Esophagus muscularis mucosa (tissue), 4 donors: Measurements from ENCODE around the gene FAM120AOS. TPM values are rescaled to one million over a fixed set of nuclear protein-coding genes. Genes with fewer than 3 reads are reported as not detected.

Source experiments
- DNase-seq: peaks from one replicate; pipeline ENCODE4 v3.0.0-alpha.2; 2017; ENCODE audit errors: extremely low spot score
- H3K27ac ChIP-seq, 4 donors: fragments of 200-600 bp; sonication (generic); replicated peaks in 1 of 4; 1 replicate in 3 of 4; 2 replicates in 1 of 4; pipeline ENCODE4 v1.5.1; 2016 to 2019; ENCODE audit warnings: mild to moderate bottlenecking in 1 of 4
- H3K27me3 ChIP-seq, 4 donors: fragments of 200-600 bp; sonication (generic); one replicate each; pipeline versions ENCODE4 v1.5.1 to v1.6.0; 2016 to 2019
- H3K36me3 ChIP-seq, 4 donors: fragments of 200-600 bp; sonication (generic); one replicate each; pipeline ENCODE4 v1.5.1; 2016 to 2019
- H3K4me1 ChIP-seq, 4 donors: fragments of 200-600 bp; sonication (generic); one replicate each; pipeline ENCODE4 v1.5.1; 2016 to 2019
- H3K4me3 ChIP-seq, 4 donors: fragments of 200-600 bp; sonication (generic); 1 replicate in 2 of 4; 2 replicates in 2 of 4; pipeline ENCODE4 v1.5.1; 2016 to 2019; ENCODE audit warnings: mild to moderate bottlenecking in 4 of 4, moderate library complexity in 1 of 4
- H3K9me3 ChIP-seq, 4 donors: fragments of 200-600 bp; sonication (generic); 1 replicate in 3 of 4; 2 replicates in 1 of 4; pipeline ENCODE4 v1.5.1; 2016 to 2019
- EP300 ChIP-seq: sonication (generic); formaldehyde crosslinking; IDR thresholded peaks from one replicate; pipeline ENCODE4 v1.6.1; 2017; ENCODE audit warnings: antibody characterized with exemption
- POLR2A ChIP-seq: fragments of 450-650 bp; IDR thresholded peaks from one replicate; pipeline ENCODE4 v1.6.1; 2017; ENCODE audit warnings: antibody characterized with exemption, moderate library complexity, mild to moderate bottlenecking, low read depth
- POLR2AphosphoS5 ChIP-seq, 2 donors: sonication (generic); formaldehyde crosslinking; IDR thresholded peaks; one replicate each; pipeline ENCODE4 v1.6.1; 2017; ENCODE audit warnings: antibody characterized with exemption in 2 of 2
- WGBS: methylation state at CpG from one replicate; pipeline ENCODE4 v1.1.5; 2018; 5-methylcytosine and 5-hydroxymethylcytosine counted together
- intact Hi-C: fragments of 100-400 bp; cut with DNase I; formaldehyde crosslinking; loops from one replicate; pipeline ENCODE4 v1.15.1; 2023
- total RNA-seq, 4 donors: library from RNA; depleted of rRNA; stranded (reverse); fragments of >200 nt; gene quantifications; one replicate each; pipeline versions ENCODE4 v1.1.0 to v1.2.1, GENCODE V29; 2016
- TF ChIP-seq, protein P1 (sequence below), 3 experiments: fragments of 200-600 bp in 2 of 3; fragments of 450-650 bp in 1 of 3; sonication (generic) in 2 of 3; IDR thresholded peaks; one replicate each; pipeline ENCODE4 v1.5.1; 2017 to 2019; ENCODE audit warnings: antibody characterized with exemption in 3 of 3, mild to moderate bottlenecking in 2 of 3, moderate library complexity in 1 of 3

FAM120AOS gene
- total RNA-seq, 4 donors from 2014 or later = 51.7 to 63.6 (median 55.3) TPM

- Histone ChIP-seq H3K27ac (no peak overlapping the region), H3K4me1 (no peaks in the 10 kb centered on the region), H3K36me3 (no peaks in the 10 kb centered on the region), H3K27me3 (no peaks in the 10 kb centered on the region), H3K9me3 (peaks cover 0 to 24% (median 11%) of the 10 kb centered on the region in 4 donors), H3K4me3 (no peak overlapping the region)
- no peak for TF ChIP-seq EP300
- TF ChIP-seq, protein P1, sequence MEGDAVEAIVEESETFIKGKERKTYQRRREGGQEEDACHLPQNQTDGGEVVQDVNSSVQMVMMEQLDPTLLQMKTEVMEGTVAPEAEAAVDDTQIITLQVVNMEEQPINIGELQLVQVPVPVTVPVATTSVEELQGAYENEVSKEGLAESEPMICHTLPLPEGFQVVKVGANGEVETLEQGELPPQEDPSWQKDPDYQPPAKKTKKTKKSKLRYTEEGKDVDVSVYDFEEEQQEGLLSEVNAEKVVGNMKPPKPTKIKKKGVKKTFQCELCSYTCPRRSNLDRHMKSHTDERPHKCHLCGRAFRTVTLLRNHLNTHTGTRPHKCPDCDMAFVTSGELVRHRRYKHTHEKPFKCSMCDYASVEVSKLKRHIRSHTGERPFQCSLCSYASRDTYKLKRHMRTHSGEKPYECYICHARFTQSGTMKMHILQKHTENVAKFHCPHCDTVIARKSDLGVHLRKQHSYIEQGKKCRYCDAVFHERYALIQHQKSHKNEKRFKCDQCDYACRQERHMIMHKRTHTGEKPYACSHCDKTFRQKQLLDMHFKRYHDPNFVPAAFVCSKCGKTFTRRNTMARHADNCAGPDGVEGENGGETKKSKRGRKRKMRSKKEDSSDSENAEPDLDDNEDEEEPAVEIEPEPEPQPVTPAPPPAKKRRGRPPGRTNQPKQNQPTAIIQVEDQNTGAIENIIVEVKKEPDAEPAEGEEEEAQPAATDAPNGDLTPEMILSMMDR (IDR thresholded peaks at IDR 0.05) = no peak
- no peak for TF ChIP-seq POLR2A
- no peak for TF ChIP-seq POLR2AphosphoS5 (IDR thresholded peaks at IDR 0.05)
- intact Hi-C loops = no loop called here
- 82% methylated on average over 2 of the region's 2 CpGs for WGBS
- DNase-seq = no peak
Observed at GRCh38 chr9:93415176-93415690, 38.1 kb downstream of the FAM120AOS start.

- TF ChIP-seq POLR2AphosphoS5 (IDR thresholded peaks at IDR 0.05) = no peak
- TF ChIP-seq EP300 = no peak
- TF ChIP-seq POLR2A = no peak
- TF ChIP-seq, protein P1 (IDR thresholded peaks at IDR 0.05) = no peak
- H3K9me3 ChIP-seq = peaks cover 0 to 16% (median 6%) of the 10 kb centered on the region in 4 donors
- no peak overlapping the region for H3K4me3 ChIP-seq
- intact Hi-C loops = no loop called here
- H3K4me1 ChIP-seq = no peaks in the 10 kb centered on the region
- H3K36me3 ChIP-seq = no peaks in the 10 kb centered on the region
- no peak overlapping the region for H3K27ac ChIP-seq
- DNase-seq = no peak
- H3K27me3 ChIP-seq = no peaks in the 10 kb centered on the region
Observed at GRCh38 chr9:93413530-93413929, 39.9 kb downstream of the FAM120AOS start.

DNA sequence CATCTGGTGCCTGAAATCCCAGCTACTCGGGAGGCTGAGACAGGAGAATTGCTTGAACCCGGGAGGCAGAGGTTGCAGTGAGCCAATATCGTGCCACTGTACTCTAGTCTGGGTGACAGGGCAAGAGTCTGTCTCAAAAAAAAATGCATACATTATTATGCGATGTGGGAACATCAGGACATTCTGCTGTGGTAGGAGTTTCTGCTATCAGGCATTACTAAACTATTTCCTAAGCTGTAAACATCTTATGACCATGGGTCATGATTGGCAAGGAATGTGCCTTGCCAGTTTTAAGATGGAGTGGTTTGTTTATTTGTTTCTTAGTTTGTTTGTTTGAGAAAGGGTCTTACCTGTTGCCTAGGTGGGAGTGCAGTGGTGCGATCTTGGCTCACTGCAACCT, 47.0 kb downstream of the FAM120AOS start:
- Histone ChIP-seq H3K27me3 (peaks cover 0 to 3% (median 0%) of the 10 kb centered on the region in 4 donors), H3K4me3 (no peak overlapping the region), H3K9me3 (no peaks in the 10 kb centered on the region), H3K27ac (no peak overlapping the region), H3K36me3 (no peaks in the 10 kb centered on the region), H3K4me1 (no peaks in the 10 kb centered on the region)
- intact Hi-C loops = no loop called here
- 90% methylated on average over 5 of the region's 5 CpGs for WGBS
- no peak for DNase-seq
- TF ChIP-seq POLR2AphosphoS5 (IDR thresholded peaks at IDR 0.05) (no peak), POLR2A (no peak), EP300 (no peak)
- TF ChIP-seq, protein P1 (IDR thresholded peaks at IDR 0.05) = no peak

GRCh38 chr9:93398471-93398870, 54.9 kb downstream of the FAM120AOS start:
- Histone ChIP-seq H3K27me3 (no peaks in the 10 kb centered on the region), H3K4me1 (no peaks in the 10 kb centered on the region), H3K36me3 (no peaks in the 10 kb centered on the region), H3K27ac (no peak overlapping the region), H3K4me3 (no peak overlapping the region), H3K9me3 (no peaks in the 10 kb centered on the region)
- no peak for DNase-seq
- intact Hi-C loops = no loop called here
- WGBS = 89% methylated on average over 9 of the region's 9 CpGs
- TF ChIP-seq EP300 (no peak), POLR2AphosphoS5 (IDR thresholded peaks at IDR 0.05) (no peak), POLR2A (no peak)
- TF ChIP-seq, protein P1 (IDR thresholded peaks at IDR 0.05) = no peak
